A549 (cell line): Measurements from ENCODE around the gene TEC.

ENCODE experiments used
- JUNB ChIP-seq: fragments of >200 bp; sonication (Bioruptor Twin); formaldehyde crosslinking; IDR thresholded peaks from 2 replicates; pipeline ENCODE4 v1.6.1; 2016
- MAFK ChIP-seq: fragments of 450-650 bp; IDR thresholded peaks from 2 replicates; pipeline ENCODE4 v1.6.1; 2014; ENCODE audit not compliant: partially characterized antibody
- RCOR1 ChIP-seq: fragments of 150-350 bp; IDR thresholded peaks from 2 replicates; pipeline ENCODE4 v1.6.1; 2014; ENCODE audit warnings: antibody characterized with exemption, low read length, low read depth
- TP53 ChIP-seq: fragments of 250-450 bp; sonication (Bioruptor Pico); IDR thresholded peaks from 2 replicates; pipeline ENCODE4 v1.5.0; 2021; ENCODE audit warnings: mild to moderate bottlenecking, moderate library complexity
- TF ChIP-seq, protein P1 (sequence below): fragments of >200 bp; sonication (Bioruptor Twin); formaldehyde crosslinking; IDR thresholded peaks from 3 replicates; pipeline ENCODE4 v1.5.1; 2016

- TF ChIP-seq JUNB (no peak), TP53 (no peak), MAFK (no peak), RCOR1 (no peak)
- TF ChIP-seq, protein P1, sequence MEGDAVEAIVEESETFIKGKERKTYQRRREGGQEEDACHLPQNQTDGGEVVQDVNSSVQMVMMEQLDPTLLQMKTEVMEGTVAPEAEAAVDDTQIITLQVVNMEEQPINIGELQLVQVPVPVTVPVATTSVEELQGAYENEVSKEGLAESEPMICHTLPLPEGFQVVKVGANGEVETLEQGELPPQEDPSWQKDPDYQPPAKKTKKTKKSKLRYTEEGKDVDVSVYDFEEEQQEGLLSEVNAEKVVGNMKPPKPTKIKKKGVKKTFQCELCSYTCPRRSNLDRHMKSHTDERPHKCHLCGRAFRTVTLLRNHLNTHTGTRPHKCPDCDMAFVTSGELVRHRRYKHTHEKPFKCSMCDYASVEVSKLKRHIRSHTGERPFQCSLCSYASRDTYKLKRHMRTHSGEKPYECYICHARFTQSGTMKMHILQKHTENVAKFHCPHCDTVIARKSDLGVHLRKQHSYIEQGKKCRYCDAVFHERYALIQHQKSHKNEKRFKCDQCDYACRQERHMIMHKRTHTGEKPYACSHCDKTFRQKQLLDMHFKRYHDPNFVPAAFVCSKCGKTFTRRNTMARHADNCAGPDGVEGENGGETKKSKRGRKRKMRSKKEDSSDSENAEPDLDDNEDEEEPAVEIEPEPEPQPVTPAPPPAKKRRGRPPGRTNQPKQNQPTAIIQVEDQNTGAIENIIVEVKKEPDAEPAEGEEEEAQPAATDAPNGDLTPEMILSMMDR: no peak
Measured at GRCh38 chr4:48205626-48206025, 64.0 kb downstream of the TEC start.
